ENCODE measurements around the gene WDR72. TPM values are rescaled to one million over a fixed set of nuclear protein-coding genes. Genes with fewer than 3 reads are reported as not detected.

The WDR72 gene
- total and polyA plus RNA-seq, 4 donors: 0.10 to 0.97 (median 0.45) TPM

GRCh38 chr15:53675832-53676231 is 83.6 kb downstream of the WDR72 start:
- Histone ChIP-seq H3K4me1 (ENCODE audit: control insufficient read depth in 5 of 5, insufficient read depth in 5 of 5, low read length in 5 of 5) (no peaks in the 10 kb centered on the region), H3K4me3 (no peak overlapping the region), H3K9me3 (ENCODE audit: control insufficient read depth in 4 of 4, insufficient read depth in 3 of 4, low read length in 3 of 4) (no peaks in the 10 kb centered on the region), H3K9ac (ENCODE audit: insufficient read depth in 1 of 2, low read length in 2 of 2) (no peak overlapping the region), H3K27me3 (ENCODE audit: control insufficient read depth in 3 of 3, insufficient read depth in 3 of 3, low read length in 2 of 3) (no peaks in the 10 kb centered on the region), H3K36me3 (ENCODE audit: control insufficient read depth in 4 of 4, insufficient read depth in 4 of 4, low read length in 4 of 4) (no peaks in the 10 kb centered on the region), H3K27ac (ENCODE audit: low read depth in 1 of 2, low read length in 1 of 2) (no peak overlapping the region)
- ATAC-seq (ENCODE audit: insufficient read depth, low FRiP score) (no peak), DNase-seq (no peak)
- no peak for TF ChIP-seq CTCF (IDR thresholded peaks at IDR 0.05; ENCODE audit: control extremely low read depth, extremely low read depth)

- H3K4me3 ChIP-seq: no peak overlapping the region
- 71 to 76% methylated on average over 4 of the region's 4 CpGs for WGBS, 2 donors
- ATAC-seq (ENCODE audit: insufficient read depth, low FRiP score) (no peak), DNase-seq (no peak)
- no peaks in the 10 kb centered on the region for H3K36me3 ChIP-seq (ENCODE audit: control insufficient read depth in 4 of 4, insufficient read depth in 4 of 4, low read length in 4 of 4)
- H3K9ac ChIP-seq (ENCODE audit: insufficient read depth in 1 of 2, low read length in 2 of 2): no peak overlapping the region
- H3K27me3 ChIP-seq (ENCODE audit: control insufficient read depth in 3 of 3, insufficient read depth in 3 of 3, low read length in 2 of 3): no peaks in the 10 kb centered on the region
- H3K4me1 ChIP-seq (ENCODE audit: control insufficient read depth in 5 of 5, insufficient read depth in 5 of 5, low read length in 5 of 5): peaks cover 0 to 1% (median 0%) of the 10 kb centered on the region in 5 donors
- no peak for TF ChIP-seq CTCF (IDR thresholded peaks at IDR 0.05; ENCODE audit: control extremely low read depth, extremely low read depth)
- H3K27ac ChIP-seq (ENCODE audit: low read depth in 1 of 2, low read length in 1 of 2): no peak overlapping the region
- no peaks in the 10 kb centered on the region for H3K9me3 ChIP-seq (ENCODE audit: control insufficient read depth in 4 of 4, insufficient read depth in 3 of 4, low read length in 3 of 4)
These were observed 87.9 kb downstream of the WDR72 start for GRCh38 chr15:53671545-53671944.

GRCh38 chr15:53670701-53671100 is 88.8 kb downstream of the WDR72 start:
- Histone ChIP-seq H3K4me1 (ENCODE audit: control insufficient read depth in 5 of 5, insufficient read depth in 5 of 5, low read length in 5 of 5) (peaks cover 0 to 1% (median 0%) of the 10 kb centered on the region in 5 donors), H3K27ac (ENCODE audit: low read depth in 1 of 2, low read length in 1 of 2) (no peak overlapping the region), H3K9me3 (ENCODE audit: control insufficient read depth in 4 of 4, insufficient read depth in 3 of 4, low read length in 3 of 4) (no peaks in the 10 kb centered on the region), H3K9ac (ENCODE audit: insufficient read depth in 1 of 2, low read length in 2 of 2) (no peak overlapping the region), H3K4me3 (no peak overlapping the region), H3K36me3 (ENCODE audit: control insufficient read depth in 4 of 4, insufficient read depth in 4 of 4, low read length in 4 of 4) (no peaks in the 10 kb centered on the region), H3K27me3 (ENCODE audit: control insufficient read depth in 3 of 3, insufficient read depth in 3 of 3, low read length in 2 of 3) (no peaks in the 10 kb centered on the region)
- TF ChIP-seq CTCF (IDR thresholded peaks at IDR 0.05; ENCODE audit: control extremely low read depth, extremely low read depth): no peak
- no peak for DNase-seq
- ATAC-seq (ENCODE audit: insufficient read depth, low FRiP score): no peak
- 82 to 94% methylated on average over 3 of the region's 3 CpGs for WGBS, 2 donors

- Histone ChIP-seq H3K9me3 (ENCODE audit: control insufficient read depth in 4 of 4, insufficient read depth in 3 of 4, low read length in 3 of 4) (no peaks in the 10 kb centered on the region), H3K9ac (ENCODE audit: insufficient read depth in 1 of 2, low read length in 2 of 2) (no peak overlapping the region), H3K27me3 (ENCODE audit: control insufficient read depth in 3 of 3, insufficient read depth in 3 of 3, low read length in 2 of 3) (no peaks in the 10 kb centered on the region), H3K4me1 (ENCODE audit: control insufficient read depth in 5 of 5, insufficient read depth in 5 of 5, low read length in 5 of 5) (peaks cover 0 to 1% (median 0%) of the 10 kb centered on the region in 5 donors), H3K4me3 (no peak overlapping the region), H3K27ac (ENCODE audit: low read depth in 1 of 2, low read length in 1 of 2) (no peak overlapping the region), H3K36me3 (ENCODE audit: control insufficient read depth in 4 of 4, insufficient read depth in 4 of 4, low read length in 4 of 4) (no peaks in the 10 kb centered on the region)
- no peak for TF ChIP-seq CTCF (IDR thresholded peaks at IDR 0.05; ENCODE audit: control extremely low read depth, extremely low read depth)
- DNase-seq: peak in 2 of 3 donors; percentile 2 to 6
- 81 to 87% methylated on average over 4 of the region's 4 CpGs for WGBS, 2 donors
- no peak for ATAC-seq (ENCODE audit: insufficient read depth, low FRiP score)
These were observed 93.5 kb downstream of the WDR72 start for GRCh38 chr15:53665930-53666329.

Data from lung (tissue), 12 donors.